SK-N-MC (cell line): Measurements from ENCODE around the gene PAOX.

Experiments used
- EZH2 ChIP-seq: fragments of 200-600 bp; sonication (generic); IDR thresholded peaks from one replicate; pipeline ENCODE4 v1.6.1; 2017; ENCODE audit warnings: antibody characterized with exemption
- POLR2AphosphoS5 ChIP-seq: IDR thresholded peaks from 2 replicates; pipeline ENCODE4 v1.6.1; 2012; ENCODE audit warnings: mild to moderate bottlenecking, low read depth, low read length, borderline replicate concordance

- no peak for TF ChIP-seq EZH2
- TF ChIP-seq POLR2AphosphoS5, result no peak
Measured at GRCh38 chr10:133388236-133388972, 9.3 kb downstream of the PAOX start.
